GM21423 (cell line): ENCODE data around the gene ZFP36.
"Not testable (repeated sequence)": the region's sequence is repeated elsewhere in the genome, so short reads cannot be mapped to it uniquely, and the experiment has no call there.

ENCODE experiments used
- ATAC-seq: cut with Tn5 transposase; IDR thresholded peaks from one replicate; pipeline ENCODE4 v1.9.1; 2021; ENCODE audit warnings: mild to moderate bottlenecking, moderate library complexity; ENCODE audit not compliant: unreplicated experiment

Gene ZFP36, protein sequence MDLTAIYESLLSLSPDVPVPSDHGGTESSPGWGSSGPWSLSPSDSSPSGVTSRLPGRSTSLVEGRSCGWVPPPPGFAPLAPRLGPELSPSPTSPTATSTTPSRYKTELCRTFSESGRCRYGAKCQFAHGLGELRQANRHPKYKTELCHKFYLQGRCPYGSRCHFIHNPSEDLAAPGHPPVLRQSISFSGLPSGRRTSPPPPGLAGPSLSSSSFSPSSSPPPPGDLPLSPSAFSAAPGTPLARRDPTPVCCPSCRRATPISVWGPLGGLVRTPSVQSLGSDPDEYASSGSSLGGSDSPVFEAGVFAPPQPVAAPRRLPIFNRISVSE

DNA sequence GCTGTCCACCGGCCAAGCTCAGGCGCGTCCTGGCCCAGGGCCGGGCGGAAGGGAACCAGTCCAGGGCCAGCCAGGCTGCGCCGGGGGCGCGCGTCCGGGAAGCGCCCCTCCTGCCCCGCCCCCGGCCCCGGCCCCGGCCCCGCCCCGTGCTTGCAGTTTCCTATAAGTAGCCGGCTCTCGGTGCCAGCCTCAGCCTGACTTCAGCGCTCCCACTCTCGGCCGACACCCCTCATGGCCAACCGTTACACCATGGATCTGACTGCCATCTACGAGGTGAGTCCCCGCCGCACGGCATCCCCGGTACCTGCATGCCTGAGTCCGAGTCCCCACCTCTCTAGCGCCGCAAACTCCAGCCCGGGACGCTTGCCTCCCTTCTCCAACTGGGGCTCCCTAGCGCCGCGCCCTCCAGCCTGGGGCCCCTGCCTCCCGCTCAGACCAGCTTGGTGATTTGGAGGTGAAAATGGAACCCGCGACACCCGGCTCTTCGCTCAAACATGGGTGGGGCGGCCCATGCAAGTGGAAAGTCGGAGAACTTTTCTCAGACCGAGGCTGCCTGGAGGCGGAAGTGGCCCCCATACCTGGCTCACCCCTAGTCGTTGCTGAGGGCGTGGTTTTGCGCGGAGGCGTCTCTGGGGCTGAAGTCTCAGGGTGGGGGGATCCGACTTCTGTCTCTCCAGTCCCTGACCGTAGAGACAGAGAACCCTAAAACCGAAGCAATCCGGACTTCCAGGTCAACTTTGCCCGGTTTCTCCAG, at the start of gene ZFP36:
TSS of gene ZFP36 (plus strand) at position 192 of the 754 bp plus-strand sequence. CDS start at position 250, 58 bp downstream.
- ATAC-seq, result no peak

GRCh38 chr19:39359026-39359425, 47.6 kb upstream of the ZFP36 start:
- no peak for ATAC-seq

DNA sequence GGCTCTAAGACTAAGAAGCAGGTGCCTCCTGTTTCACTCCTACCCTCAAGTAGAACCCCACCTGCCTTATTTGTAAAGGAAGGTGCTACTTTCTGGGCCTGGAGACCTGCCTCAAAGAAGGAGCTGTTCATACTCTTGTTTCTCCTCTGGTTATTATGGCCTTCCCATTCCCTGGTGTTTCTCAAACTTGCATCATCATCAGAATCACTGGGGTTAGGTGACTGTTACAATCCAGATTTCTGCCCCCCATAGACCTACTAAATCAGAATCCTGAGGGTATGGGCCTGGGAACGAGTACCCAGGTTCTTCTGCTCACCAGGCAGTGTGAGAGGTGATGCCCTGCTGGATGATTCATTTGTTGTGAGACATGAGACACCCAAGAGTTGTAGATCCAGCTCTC, 46.0 kb upstream of the ZFP36 start:
- ATAC-seq, result no peak

DNA sequence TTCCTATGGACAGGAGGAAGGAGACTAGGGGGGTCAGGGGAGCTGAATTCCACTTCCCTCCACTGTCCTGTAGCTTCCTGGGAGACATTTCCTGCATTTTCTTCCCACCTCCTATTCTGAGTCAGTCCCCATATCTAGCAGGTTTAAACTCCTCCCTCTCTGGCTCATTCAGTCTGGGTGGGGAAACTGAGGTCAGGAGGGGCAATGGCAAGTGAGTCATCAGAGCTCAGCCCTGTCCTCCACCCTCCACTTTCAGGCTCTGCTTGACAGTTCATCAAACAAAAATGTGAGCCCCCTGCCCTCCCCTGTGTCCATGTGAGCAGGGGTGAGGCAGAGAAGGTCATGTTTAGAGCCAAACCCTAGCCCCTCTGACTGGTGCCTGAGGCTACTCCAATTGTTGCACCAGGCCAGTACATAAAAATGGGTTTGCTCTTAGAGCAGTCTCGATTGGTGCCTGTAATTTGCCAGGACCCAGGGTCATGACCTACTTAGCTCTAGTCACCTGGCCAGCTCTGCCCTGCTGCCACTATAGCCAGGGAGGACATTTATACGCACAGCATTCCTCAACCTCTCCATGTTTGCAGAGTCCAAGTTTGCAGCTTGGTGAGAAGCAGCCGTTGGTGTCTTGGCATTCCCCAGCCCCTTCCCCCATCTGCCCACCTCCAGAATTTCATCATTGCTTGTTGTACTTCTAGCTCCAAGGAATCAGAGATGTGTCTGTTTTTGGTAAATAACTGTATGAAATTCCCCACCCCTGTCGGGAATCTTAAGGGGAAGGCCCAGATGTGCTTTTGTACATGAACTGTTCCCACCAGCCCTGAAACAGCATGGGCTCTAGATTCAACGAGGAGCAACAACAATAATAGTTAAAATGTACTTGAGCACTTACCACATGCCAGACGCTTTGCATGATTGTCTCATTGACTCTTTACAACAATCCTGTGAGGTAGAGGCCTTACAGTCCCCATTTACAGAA, 43.7 kb upstream of the ZFP36 start:
- ATAC-seq, result no peak

- no peak for ATAC-seq
Measured at GRCh38 chr19:39363901-39364457, 42.7 kb upstream of the ZFP36 start.

DNA sequence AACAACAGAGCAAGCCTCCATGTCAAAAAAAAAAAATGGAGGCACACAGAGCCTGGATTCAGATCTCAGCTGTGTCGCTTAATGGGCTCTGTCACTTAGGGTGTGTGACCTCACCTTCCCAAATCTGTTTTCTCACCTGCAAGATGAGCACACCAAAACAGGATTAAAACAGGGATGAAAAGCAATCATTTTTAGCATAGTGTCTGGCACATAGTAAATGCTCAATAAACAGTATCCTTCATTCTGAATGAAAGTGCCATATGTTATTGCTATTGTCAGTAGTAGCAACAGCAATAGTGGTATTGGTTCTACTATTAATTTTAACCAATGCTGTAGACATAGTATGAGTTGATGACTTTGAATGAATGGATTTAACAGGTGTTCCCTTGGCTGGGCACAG, 41.1 kb upstream of the ZFP36 start:
- no peak for ATAC-seq

DNA sequence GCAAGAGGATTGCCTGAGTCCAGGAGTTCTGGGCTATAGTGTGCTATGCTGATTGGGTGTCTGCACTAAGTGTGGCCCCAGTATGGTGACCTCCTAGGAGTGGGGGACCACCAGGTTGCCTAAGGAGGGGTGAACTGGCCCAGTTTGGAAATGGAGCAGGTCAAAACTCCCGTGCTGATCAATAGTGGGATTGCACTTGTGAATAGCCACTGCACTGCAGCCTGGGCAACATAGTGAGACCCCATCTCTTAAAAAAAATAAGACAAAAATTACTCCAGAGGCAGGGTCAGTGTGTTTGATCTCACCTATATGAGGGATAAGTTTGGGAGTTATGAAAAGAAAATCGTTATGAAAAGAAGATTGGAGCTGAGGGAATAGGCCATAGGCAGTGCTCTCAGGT, 37.4 kb upstream of the ZFP36 start:
- no peak for ATAC-seq

DNA sequence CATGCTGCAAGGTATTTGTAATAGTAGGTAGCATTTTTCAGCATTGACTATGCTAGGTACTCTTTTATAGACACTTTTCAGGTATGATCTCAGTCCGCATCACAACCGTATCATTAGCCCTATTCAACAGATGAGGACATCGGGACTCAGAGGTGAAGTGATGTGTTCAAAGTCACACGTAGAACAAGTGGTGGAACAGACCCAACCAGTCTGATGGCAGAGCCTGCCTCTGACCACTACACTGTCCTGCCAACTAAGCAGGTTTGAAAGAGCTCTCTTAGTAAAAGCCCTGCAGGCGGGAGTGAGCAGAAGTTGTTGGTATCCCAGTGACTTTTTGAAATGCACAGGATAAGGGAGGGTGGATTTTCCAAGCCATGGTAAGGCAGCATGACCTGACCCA, 35.9 kb upstream of the ZFP36 start:
- ATAC-seq, result no peak

GRCh38 chr19:39372047-39372802, 34.4 kb upstream of the ZFP36 start:
- ATAC-seq, result no peak

- no peak for ATAC-seq
Measured at GRCh38 chr19:39372941-39373340, 33.7 kb upstream of the ZFP36 start.

- no peak for ATAC-seq
Measured at GRCh38 chr19:39375929-39376328, 30.7 kb upstream of the ZFP36 start.

DNA sequence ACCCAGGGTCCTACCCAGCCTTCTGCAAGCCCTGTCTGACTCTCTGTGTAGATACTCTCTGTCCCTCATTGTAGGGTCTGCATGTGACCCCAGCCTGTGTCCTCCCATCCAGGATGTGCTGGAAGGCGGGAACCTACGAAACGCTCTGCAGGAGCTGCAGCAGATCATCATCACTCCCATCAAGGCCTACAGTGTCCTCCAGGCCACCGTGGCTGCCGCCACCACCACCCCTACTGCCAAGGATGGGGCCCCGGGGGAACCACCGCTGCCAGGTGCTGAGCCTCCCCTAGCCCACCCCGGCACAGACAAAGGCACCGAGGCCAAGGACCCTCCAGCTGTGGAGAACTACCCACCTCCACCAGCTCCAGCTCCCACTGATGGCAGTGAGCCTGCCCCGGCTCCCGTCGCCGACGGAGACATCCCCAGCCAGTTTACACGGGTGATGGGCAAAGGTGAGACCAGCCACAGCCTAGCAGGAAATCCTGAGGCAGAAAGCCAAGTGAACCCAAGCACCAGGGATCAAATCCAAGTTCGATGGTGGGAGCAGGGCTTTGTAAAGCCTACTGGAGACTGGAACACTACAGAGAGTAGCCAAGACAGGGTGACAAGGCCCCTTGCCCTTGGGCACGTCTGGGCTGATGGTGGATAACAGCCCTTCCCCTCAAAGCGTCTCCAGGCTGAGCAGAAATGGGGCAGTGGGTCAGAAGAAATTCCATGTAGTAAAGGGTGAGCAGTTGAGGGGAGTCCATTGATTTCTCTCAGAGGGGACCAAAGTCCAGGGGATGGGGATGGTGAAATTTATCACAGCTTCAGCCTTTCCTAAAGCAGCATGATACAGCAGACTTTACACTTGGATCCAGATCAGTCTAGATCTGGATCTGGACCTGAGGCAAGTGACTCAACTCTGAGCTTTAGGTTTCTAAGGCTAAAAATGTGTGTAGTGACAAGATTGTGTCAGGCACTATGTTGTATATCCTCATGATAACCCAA, 29.0 kb upstream of the ZFP36 start:
- no peak for ATAC-seq

DNA sequence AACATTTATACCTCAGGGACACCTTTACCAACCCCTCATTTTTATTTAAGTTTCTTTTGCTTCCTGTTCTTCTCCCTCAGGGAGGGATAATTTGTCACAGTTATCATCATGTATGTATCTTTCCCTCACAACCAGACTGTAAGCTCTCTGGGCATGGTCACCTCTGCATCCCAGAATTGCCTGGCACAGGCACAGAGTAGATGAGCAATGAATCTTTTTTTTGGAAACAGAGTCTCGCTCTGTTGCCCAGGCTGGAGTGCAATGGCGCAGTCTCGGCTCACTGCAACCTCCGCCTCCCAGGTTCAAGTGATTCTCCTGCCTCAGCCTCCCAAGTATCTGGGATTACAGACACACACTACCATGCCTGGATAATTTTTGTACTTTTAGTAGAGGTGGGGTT, 27.3 kb upstream of the ZFP36 start:
- not testable (repeated sequence) for ATAC-seq

DNA sequence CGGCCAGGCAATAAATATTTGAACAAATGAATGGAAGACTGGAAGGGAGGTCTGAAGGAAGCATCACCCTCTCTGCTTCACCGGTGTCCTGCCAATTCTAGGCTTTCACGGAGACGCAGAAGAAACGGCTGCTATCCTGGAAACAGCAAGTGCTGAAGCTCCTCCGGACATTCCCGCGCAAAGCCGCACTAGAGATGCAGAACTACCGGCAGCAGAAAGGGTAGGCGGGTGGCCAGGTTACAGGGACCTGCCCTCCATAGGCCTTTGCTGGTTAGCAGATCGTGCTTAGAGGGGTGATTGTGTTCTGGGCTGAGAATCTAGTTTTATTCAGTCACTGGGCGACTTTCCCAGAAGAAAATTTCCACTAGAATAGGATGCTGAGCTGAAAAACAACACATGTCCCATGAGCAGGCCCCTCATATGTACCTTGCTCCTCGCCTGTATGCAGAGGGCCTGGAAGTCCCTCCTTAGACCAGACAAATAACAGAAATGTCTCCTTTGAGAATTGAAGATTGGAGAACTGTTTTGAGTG, 26.7 kb upstream of the ZFP36 start:
- ATAC-seq, result no peak

- ATAC-seq, result no peak
Measured at GRCh38 chr19:39380521-39381502, 25.8 kb upstream of the ZFP36 start.

GRCh38 chr19:39381910-39382611, 24.6 kb upstream of the ZFP36 start:
- ATAC-seq, result no peak
